Camera-type eye (tissue), 1 donor: ENCODE data around the gene ABI3. TPM values are rescaled to one million over a fixed set of nuclear protein-coding genes. Genes with fewer than 3 reads are reported as not detected.

ENCODE experiments used
- total RNA-seq: library from RNA; depleted of rRNA; stranded (reverse); fragments of >200 nt; gene quantifications from one replicate; pipeline ENCODE4 v1.2.3, GENCODE V29; 2014

ABI3 gene
- total RNA-seq, result 3.1 TPM

GRCh38 chr17:49210158-49211029 is at the start of gene ABI3, which contains the start of gene GNGT2:
Gene ABI3 (plus strand): TSS chr17:49210707. CDS start chr17:49210725, 18 bp downstream.
Gene GNGT2 (minus strand): TSS chr17:49210574. CDS start chr17:49207422, 3,152 bp downstream.

GRCh38 chr17:49230636-49231562 is 20.4 kb downstream of the ABI3 start, which contains the start of gene PHOSPHO1:
Gene PHOSPHO1 (minus strand): TSS chr17:49230787. CDS start chr17:49226691, 4,096 bp downstream.

Other genes with a start within 250 kb of the ABI3 start
- not detected for gene GIP, start 242.1 kb upstream of the ABI3 start, total RNA-seq
- 12.0 TPM for gene IGF2BP1, start 213.3 kb upstream of the ABI3 start, total RNA-seq
- not detected for gene B4GALNT2, start 77.9 kb upstream of the ABI3 start, total RNA-seq
- 134 TPM for gene GNGT2, start 133 bp upstream of the ABI3 start, total RNA-seq
- gene PHOSPHO1, start 20.1 kb downstream of the ABI3 start, total RNA-seq, result 6.4 TPM
- 52.2 TPM for gene ZNF652, start 151.5 kb downstream of the ABI3 start, total RNA-seq
- gene PHB1, start 204.2 kb downstream of the ABI3 start, total RNA-seq, result 62.9 TPM